ENCODE results near the gene MIOX. TPM values are rescaled to one million over a fixed set of nuclear protein-coding genes. Genes with fewer than 3 reads are reported as not detected.
A peak's percentile ranks its signal among the peaks of the same experiment; 100 is the strongest.

The MIOX gene
- total and polyA plus RNA-seq, 2 of the 13 experiments (the other 11 are each of a cell fraction or from before 2014, with no cell fraction given), result 1.5 to 2.9 TPM

DNA sequence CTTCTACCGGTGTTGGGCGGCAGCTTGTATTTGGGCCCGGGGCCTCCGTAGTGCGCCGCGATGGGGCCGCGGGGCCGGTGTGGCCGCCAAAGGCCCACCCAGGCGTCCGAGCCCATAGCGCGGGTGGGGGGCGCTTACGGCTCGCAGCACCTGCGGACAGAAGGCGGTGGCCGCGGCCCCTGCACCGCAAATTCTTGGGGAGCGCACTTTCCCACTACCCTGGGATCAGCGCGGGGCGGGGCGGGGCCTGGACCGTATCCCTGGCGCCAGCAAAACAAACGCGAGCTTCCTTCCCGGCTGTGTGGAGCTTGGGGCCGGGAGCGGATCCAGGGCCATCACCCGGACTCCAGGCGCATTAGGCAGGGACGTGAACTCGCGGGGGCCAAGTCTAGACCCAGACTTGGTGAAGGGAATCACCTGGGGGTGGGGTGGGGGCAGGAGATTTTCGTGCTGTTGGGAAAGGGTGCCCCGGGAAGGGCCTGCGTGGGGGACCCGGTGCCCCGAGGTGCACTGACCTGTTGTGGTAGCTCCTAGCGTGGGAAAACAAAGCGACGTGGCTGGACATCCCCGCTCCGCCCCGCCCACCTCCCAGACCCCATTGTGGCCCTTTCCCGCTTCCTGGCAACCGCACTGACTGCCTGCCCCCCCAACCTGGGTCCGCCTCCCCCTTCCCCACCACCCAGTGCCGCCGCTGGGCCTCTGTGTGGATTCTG is 45.5 kb downstream of the MIOX start (continued):
- TF ChIP-seq, protein P1, sequence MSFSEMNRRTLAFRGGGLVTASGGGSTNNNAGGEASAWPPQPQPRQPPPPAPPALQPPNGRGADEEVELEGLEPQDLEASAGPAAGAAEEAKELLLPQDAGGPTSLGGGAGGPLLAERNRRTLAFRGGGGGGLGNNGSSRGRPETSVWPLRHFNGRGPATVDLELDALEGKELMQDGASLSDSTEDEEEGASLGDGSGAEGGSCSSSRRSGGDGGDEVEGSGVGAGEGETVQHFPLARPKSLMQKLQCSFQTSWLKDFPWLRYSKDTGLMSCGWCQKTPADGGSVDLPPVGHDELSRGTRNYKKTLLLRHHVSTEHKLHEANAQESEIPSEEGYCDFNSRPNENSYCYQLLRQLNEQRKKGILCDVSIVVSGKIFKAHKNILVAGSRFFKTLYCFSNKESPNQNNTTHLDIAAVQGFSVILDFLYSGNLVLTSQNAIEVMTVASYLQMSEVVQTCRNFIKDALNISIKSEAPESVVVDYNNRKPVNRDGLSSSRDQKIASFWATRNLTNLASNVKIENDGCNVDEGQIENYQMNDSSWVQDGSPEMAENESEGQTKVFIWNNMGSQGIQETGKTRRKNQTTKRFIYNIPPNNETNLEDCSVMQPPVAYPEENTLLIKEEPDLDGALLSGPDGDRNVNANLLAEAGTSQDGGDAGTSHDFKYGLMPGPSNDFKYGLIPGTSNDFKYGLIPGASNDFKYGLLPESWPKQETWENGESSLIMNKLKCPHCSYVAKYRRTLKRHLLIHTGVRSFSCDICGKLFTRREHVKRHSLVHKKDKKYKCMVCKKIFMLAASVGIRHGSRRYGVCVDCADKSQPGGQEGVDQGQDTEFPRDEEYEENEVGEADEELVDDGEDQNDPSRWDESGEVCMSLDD (CRISPR knock-in tag; IDR thresholded peaks at IDR 0.05; ENCODE audit: borderline replicate concordance), result peak; percentile 66; the same call in 1 of the 2 replicates
- TF ChIP-seq ZBTB21 (CRISPR knock-in tag; IDR thresholded peaks at IDR 0.05) (no peak), KDM5B (CRISPR knock-in tag; IDR thresholded peaks at IDR 0.05; ENCODE audit: borderline replicate concordance) (peak; percentile 53; the same call in 1 of the 2 replicates), ZNF607 (CRISPR knock-in tag; IDR thresholded peaks at IDR 0.05; ENCODE audit: borderline replicate concordance) (0 out of 2 replicates have a peak, but pooled peaks have one; percentile 2), SAP130 (CRISPR knock-in tag; IDR thresholded peaks at IDR 0.05; ENCODE audit: low read depth) (peak; percentile 23; the same call in 1 of the 2 replicates), ZNF891 (CRISPR knock-in tag; IDR thresholded peaks at IDR 0.05) (0 out of 2 replicates have a peak, but pooled peaks have one; percentile 44), JARID2 (CRISPR knock-in tag; IDR thresholded peaks at IDR 0.05; ENCODE audit: insufficient replicate concordance) (no peak), ZNF672 (CRISPR knock-in tag; IDR thresholded peaks at IDR 0.05) (no peak), ZNF598 (CRISPR knock-in tag; IDR thresholded peaks at IDR 0.05; ENCODE audit: borderline replicate concordance) (0 out of 2 replicates have a peak, but pooled peaks have one; percentile 45), ZFY (CRISPR knock-in tag; IDR thresholded peaks at IDR 0.05) (peak; percentile 62; the same call in 1 of the 2 replicates), THAP11 (CRISPR knock-in tag; IDR thresholded peaks at IDR 0.05) (peak; percentile 5; the same call in 1 of the 2 replicates), ELF1 (CRISPR knock-in tag; IDR thresholded peaks at IDR 0.05) (no peak), ZNF749 (CRISPR knock-in tag; IDR thresholded peaks at IDR 0.05; ENCODE audit: borderline replicate concordance) (no peak), NRL (CRISPR knock-in tag; IDR thresholded peaks at IDR 0.05; ENCODE audit: borderline replicate concordance) (peak; percentile 49; the same call in 1 of the 2 replicates), GABPB1 (CRISPR knock-in tag; IDR thresholded peaks at IDR 0.05) (peak; percentile 56; the same call in 1 of the 2 replicates), AGO1 (IDR thresholded peaks at IDR 0.05; ENCODE audit: low read depth, low read length, poor library complexity, severe bottlenecking) (peak; percentile 84), ARNT2 (CRISPR knock-in tag; IDR thresholded peaks at IDR 0.05; ENCODE audit: low read depth) (peak; percentile 24; the same call in 1 of the 2 replicates), ZNF747 (CRISPR knock-in tag; IDR thresholded peaks at IDR 0.05; ENCODE audit: borderline replicate concordance) (0 out of 2 replicates have a peak, but pooled peaks have one; percentile 10)
- TF ChIP-seq, protein P2, sequence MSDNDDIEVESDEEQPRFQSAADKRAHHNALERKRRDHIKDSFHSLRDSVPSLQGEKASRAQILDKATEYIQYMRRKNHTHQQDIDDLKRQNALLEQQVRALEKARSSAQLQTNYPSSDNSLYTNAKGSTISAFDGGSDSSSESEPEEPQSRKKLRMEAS (IDR thresholded peaks at IDR 0.05), result no peak
- TF ChIP-seq, protein P3, sequence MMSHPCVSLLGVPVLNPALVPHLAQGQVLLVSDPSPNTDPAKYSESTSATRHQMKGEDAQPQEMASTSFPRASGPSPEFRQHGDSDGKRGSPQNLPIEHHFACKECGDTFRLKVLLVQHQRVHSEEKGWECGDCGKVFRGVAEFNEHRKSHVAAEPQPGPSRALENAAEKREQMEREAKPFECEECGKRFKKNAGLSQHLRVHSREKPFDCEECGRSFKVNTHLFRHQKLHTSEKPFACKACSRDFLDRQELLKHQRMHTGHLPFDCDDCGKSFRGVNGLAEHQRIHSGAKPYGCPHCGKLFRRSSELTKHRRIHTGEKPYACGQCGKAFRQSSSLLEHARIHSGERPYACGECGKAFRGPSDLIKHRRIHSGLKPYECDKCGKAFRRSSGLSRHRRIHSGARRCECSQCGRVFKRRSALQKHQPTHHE (CRISPR knock-in tag; IDR thresholded peaks at IDR 0.05; ENCODE audit: borderline replicate concordance), result no peak
- TF ChIP-seq, protein P4, sequence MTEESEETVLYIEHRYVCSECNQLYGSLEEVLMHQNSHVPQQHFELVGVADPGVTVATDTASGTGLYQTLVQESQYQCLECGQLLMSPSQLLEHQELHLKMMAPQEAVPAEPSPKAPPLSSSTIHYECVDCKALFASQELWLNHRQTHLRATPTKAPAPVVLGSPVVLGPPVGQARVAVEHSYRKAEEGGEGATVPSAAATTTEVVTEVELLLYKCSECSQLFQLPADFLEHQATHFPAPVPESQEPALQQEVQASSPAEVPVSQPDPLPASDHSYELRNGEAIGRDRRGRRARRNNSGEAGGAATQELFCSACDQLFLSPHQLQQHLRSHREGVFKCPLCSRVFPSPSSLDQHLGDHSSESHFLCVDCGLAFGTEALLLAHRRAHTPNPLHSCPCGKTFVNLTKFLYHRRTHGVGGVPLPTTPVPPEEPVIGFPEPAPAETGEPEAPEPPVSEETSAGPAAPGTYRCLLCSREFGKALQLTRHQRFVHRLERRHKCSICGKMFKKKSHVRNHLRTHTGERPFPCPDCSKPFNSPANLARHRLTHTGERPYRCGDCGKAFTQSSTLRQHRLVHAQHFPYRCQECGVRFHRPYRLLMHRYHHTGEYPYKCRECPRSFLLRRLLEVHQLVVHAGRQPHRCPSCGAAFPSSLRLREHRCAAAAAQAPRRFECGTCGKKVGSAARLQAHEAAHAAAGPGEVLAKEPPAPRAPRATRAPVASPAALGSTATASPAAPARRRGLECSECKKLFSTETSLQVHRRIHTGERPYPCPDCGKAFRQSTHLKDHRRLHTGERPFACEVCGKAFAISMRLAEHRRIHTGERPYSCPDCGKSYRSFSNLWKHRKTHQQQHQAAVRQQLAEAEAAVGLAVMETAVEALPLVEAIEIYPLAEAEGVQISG (CRISPR knock-in tag; IDR thresholded peaks at IDR 0.05), result peak; percentile 16; the same call in 1 of the 2 replicates
